HG03095 (cell line): ENCODE measurements around the gene CALD1.

Experiments used
- ATAC-seq: cut with Tn5 transposase; IDR thresholded peaks from one replicate; pipeline ENCODE4 v1.9.1; 2021; ENCODE audit warnings: moderate library complexity; ENCODE audit not compliant: unreplicated experiment

The CALD1 gene

DNA sequence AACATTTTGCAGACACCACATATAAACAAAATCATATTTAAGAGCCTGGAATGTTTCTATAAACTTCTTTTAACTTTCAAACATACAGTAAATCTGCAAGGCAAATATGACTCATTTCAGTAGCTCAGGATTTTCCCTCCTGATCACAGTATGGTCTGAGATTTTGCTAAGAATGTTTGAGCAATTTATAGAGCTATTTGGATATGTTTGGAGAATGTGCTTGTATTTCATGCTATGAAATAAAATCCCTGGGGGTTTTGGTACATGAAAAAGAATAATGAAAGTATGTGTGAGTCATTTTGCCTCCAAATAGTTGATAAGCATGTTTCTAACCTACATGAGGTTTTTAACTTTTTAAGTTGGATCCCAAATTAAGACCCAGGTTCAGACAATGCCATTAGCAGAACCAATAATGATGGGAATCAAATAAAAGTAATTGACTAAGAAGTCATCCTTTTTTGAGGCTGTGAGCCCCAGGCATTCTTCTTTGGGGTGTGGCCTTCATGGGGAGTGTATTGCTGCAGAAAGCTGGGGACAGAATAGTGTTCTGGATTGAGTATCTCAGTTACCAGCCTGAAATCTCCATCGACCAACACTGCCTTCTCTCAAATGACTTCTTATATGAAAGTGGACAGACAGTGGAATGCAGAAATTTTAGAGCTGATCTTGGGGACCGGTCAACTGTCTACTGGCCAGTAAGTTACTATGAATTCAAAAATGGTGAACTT lies 140.8 kb downstream of the CALD1 start:
- peak; percentile 47 for ATAC-seq

- ATAC-seq: no peak
These were observed 143.6 kb downstream of the CALD1 start for GRCh38 chr7:134922720-134923704.

DNA sequence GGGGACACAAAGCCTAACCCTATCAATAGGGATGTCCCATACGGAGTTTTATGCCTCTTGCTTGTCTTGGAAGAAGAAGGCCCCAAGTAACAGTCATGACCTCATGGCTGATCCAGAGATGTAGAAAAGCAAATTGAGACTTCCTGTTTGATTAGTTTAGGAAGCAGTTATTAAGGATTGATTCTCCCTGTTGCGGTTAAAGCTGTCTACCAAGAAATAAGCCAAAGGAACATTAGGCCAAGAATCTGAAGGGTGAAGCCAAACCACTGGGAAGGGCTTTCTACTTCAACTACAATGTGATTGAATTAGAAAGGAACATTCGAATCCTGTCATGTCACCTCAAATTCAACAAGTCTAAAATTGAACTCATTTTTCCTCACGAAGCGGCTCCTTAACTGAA lies 146.3 kb downstream of the CALD1 start:
- no peak for ATAC-seq

DNA sequence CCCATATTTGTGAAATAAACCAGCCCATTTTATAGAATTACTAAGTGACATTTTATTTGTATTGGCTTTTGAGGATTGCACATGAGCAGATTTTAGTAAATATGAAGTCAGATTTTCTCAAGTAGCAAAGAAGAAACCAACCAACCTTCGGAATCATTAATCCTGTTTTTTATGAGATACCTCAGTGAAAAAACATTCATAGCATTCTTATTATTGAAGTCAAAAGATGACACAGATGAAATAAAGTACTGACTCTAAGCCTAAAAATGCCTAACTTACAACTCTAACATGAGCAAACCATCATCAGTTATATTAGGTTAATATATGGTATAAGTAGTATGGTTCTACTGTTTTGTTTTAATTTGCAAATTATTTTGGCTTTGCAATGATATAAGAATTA lies 147.0 kb downstream of the CALD1 start:
- no peak for ATAC-seq

- ATAC-seq: no peak
These were observed 147.6 kb downstream of the CALD1 start for GRCh38 chr7:134927076-134927475.

DNA sequence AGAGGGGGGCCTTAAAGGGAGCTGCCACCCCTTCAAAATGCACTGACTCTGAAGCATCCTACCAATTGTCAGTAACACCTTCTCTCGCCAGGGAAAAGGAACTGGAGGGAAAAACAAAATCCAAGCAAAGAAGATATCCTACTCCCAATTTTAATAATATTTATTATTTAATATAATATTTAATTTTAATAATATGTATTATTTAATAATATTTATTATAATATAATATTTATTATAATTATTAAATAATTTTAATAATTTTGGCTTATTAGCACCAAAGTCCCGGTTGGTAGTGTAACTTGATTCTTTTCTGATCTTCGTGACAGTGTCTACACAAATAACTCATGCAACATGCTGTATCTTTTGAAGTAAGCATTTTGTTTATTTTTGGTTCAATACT lies 148.3 kb downstream of the CALD1 start:
- no peak for ATAC-seq

DNA sequence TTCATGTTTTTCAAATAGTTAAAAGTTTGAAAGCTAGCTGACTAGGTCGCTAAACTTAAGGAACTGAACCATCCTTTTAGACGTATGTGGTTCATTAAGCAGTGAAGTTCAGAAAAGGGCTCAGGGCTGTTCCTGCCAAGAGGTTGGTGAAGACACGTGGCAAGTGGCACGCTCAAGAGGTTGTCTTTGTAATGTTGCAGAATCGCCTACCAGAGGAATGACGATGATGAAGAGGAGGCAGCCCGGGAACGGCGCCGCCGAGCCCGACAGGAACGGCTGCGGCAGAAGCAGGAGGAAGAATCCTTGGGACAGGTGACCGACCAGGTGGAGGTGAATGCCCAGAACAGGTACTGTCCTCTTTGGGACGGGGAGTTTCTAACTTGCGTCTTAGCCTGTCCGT lies 149.1 kb downstream of the CALD1 start:
- no peak for ATAC-seq

DNA sequence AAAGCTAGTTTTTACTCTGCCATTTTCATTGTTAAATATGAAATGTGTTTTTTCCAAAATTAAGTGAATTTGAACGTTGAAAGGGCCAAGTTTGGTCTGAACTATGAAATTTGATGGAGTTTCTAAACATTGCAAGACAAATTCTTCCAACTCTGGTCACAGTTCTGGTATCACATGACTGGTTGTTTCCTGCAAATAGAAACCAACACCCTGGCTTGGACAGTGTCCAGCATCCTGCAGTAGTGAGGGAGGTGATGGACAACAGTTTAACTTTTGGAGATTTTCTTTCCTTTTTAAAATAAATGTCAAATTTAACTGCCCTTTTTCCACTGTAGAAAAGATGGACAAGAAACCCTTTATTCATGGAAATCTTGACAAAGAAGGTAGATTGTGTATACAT lies 152.1 kb downstream of the CALD1 start:
- ATAC-seq: no peak

DNA sequence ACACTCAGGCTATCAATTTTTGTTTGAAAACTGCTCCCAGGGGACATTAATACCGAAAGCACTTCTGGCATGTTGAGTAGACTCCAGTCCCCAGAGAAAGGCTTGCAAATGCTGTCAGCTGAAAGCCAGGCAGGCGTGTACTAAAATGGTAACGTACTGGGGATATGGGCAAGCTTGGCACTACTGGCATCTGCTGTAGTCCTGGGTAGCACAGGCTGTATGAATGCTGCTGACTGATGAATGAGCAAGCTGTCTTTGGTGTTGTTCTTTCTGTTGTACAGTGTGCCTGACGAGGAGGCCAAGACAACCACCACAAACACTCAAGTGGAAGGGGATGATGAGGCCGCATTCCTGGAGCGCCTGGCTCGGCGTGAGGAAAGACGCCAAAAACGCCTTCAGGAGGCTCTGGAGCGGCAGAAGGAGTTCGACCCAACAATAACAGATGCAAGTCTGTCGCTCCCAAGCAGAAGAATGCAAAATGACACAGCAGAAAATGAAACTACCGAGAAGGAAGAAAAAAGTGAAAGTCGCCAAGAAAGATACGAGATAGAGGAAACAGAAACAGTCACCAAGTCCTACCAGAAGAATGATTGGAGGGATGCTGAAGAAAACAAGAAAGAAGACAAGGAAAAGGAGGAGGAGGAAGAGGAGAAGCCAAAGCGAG lies 153.4 kb downstream of the CALD1 start:
- ATAC-seq: no peak

- ATAC-seq: no peak
These were observed 154.1 kb downstream of the CALD1 start for GRCh38 chr7:134933460-134934068.

DNA sequence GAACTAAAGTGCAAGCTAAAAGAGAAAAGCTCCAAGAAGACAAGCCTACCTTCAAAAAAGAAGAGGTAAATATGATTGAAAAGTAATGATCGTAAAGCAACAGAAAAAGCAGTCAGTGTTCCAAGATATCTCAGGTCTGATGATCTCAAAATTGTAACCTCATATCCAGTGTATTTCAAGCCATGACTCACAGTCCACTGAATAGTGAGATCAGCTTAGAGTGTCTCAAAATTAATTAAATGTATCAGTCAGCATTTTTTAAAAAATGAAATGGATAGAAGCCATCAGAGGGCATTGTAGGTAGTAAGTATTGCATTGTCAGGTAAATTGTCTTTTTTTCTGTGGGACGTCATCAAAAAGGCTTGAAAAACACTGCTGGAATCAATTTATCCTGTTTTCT lies 156.3 kb downstream of the CALD1 start:
- no peak for ATAC-seq

DNA sequence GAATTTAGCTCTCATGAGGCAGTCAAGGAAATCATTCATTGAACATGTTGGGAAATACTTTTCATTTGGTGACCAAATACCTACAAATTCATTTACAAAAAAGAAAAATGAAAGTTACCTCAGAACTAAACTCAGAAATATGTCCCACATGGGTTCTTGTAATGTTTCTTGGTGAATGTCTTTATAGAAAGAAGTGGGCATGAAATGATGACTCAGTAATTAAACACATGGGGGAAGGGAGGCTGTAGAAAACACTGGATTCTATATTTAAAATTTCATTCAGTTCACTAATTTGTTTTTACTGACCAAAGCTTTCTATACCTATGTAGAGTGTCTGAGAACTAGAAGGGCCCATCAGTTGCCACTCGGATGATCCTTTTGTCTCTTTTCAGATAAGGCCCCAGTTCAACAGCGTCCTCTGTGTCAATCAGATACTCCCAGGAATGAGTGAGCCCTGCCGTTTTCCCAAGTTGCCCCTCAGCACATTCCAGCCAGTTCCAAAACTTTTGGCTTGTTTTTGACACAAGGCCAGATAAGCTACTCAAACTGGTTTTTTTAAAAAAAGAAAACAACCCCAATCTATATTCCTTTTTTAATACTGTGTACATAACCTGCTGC lies 157.6 kb downstream of the CALD1 start:
- ATAC-seq: no peak

DNA sequence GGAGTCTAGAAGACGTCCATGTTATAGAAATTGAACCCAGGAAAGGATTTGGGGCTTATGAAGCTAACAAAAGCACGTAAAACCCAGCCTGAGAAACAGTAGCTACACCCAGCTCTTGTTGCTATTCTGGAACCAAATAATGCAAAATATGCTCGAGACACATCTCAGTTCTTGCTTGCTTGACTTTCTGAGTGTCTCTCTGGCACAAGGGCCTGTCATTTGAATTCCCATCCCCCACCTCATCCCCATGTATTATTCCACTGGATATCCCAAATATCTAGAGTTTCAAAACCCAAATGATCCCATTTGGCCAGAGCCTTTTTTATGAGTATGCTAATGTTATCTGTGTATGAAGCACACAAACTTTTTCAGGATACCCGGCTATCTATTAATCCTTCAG lies 158.7 kb downstream of the CALD1 start:
- ATAC-seq: no peak

DNA sequence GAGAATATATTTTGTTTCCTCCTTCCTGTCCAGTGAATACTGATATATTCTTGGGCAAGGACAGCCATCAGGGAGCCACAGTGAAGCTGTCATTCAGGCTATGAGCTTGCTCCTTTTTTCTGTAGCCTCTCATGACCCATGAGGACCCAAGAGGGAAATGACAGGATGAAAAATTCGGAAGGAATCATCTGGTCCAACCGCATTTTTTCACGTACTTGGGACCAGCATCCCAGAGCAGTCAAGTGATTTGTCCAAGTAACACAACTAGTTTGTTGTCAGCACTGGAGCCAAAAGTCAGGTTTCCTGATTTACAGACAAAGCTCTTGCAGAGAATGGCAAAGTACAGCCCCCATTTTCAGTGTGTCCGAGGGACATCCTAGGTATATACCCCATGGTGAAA lies 159.7 kb downstream of the CALD1 start:
- ATAC-seq: no peak

DNA sequence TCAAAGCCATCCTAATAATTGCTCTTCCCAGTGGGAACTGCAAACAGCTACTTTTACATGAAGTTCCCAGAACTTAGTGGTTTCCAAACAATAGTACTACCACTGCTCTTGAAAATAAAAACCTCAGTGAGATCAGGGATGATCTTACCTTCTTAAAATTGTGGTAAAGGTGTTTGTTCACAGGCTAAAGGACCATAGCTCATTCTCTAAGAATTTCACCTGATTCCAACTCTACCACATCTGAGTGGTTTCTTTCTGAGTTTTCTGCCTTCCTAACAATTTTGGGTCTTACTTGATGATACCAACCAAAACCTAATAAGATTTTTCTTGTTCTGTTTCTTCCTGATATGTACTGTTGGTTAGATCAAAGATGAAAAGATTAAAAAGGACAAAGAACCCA lies 161.3 kb downstream of the CALD1 start:
- no peak for ATAC-seq

- ATAC-seq: no peak
These were observed 161.9 kb downstream of the CALD1 start for GRCh38 chr7:134941185-134941900.

GRCh38 chr7:134941952-134942351 lies 162.5 kb downstream of the CALD1 start:
- no peak for ATAC-seq

GRCh38 chr7:134942690-134943466 lies 163.4 kb downstream of the CALD1 start:
- no peak for ATAC-seq

DNA sequence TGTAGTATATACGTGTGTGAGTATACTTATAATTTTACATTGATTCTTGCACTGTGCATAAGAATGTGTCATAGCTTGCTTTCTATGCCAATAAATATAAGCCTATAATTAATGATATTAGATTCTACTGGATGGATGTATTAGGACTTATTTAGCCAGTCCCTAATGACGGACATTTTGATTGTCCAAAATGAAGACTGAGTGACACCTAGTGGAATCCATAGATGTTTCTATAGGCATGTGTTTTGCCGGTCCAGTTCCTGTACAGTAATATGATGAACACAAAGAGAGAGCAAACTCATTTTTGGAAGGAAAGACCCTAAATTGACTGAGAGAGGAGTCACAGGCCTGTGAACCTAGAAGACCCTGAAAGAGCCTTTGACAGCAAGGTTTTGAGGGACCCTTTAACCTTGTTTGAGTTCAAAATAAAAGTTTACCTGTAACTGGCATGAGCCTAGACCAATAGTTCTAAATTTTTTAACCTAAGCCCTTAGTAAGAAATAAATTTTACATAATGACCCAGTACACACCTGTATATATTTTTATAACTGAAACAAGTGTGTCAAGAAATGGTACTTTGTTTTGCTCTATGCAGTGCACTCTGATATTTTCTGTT lies 164.5 kb downstream of the CALD1 start:
- peak; percentile 72 for ATAC-seq
